Measurements from ENCODE around the gene PTPN3.

DNA sequence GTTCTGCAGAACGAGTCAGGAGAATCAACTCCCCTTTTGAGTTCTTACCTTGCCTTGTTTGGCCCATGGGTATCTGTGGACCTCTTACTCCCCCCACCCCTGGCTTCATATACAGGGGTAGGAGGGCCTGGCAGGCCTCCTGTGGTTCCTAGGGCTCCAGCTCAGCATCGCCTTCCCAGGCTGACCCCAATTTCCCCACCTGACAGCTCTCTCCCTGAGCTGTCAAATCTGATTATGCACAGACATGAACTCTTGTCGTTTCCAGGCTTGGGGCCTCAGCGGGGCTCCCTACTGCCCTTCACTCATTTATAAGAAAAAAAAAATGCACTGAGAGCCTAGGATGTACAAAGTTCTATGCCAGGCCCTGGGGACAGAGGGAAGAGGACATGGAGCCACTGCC, 67.9 kb downstream of the PTPN3 start:
- TF ChIP-seq POLR2AphosphoS5 (IDR thresholded peaks at IDR 0.05; ENCODE audit: low read depth, low read length) (no peak), POLR2A (IDR thresholded peaks at IDR 0.05; ENCODE audit: low read depth, low read length) (no peak)

Data from GM12892 (cell line).